Stimulated activated CD4-positive, alpha-beta T cell treated with anti-CD3 and anti-CD28 coated beads, Interleukin-12 subunit alpha, Interleukin-12 subunit beta, amount 100 ng/mL, for 4 hours (primary cell): ENCODE results near the gene IFIT3.
"Not testable (repeated sequence)": the region's sequence is repeated elsewhere in the genome, so short reads cannot be mapped to it uniquely, and the experiment has no call there.

Experiments
- DNase-seq: peaks from one replicate; pipeline ENCODE4 v3.0.0-alpha.2; 2020

Gene IFIT3

GRCh38 chr10:89304446-89304845 is 23.4 kb upstream of the IFIT3 start:
- no peak for DNase-seq

GRCh38 chr10:89304925-89305324 is 22.9 kb upstream of the IFIT3 start:
- no peak for DNase-seq

DNA sequence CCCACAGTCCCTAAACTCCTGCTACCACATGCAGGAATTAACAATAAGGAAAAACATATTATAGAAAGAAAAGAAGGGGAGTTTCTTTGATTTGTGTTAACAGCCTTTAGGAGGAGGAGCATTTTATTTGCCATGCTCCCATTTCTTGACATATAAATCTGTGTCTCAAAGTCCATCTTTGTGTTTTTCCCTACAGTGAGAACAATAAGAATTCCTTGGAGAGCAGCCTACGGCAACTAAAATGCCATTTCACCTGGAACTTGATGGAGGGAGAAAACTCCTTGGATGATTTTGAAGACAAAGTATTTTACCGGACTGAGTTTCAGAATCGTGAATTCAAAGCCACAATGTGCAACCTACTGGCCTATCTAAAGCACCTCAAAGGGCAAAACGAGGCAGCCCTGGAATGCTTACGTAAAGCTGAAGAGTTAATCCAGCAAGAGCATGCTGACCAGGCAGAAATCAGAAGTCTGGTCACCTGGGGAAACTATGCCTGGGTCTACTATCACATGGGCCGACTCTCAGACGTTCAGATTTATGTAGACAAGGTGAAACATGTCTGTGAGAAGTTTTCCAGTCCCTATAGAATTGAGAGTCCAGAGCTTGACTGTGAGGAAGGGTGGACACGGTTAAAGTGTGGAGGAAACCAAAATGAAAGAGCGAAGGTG is 21.9 kb upstream of the IFIT3 start:
- DNase-seq: no peak

GRCh38 chr10:89306434-89307268 is 21.1 kb upstream of the IFIT3 start:
- no peak for DNase-seq

DNA sequence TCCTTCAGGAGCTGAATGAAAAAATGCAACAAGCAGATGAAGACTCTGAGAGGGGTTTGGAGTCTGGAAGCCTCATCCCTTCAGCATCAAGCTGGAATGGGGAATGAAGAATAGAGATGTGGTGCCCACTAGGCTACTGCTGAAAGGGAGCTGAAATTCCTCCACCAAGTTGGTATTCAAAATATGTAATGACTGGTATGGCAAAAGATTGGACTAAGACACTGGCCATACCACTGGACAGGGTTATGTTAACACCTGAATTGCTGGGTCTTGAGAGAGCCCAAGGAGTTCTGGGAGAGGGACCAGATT is 20.6 kb upstream of the IFIT3 start:
- DNase-seq: no peak

DNA sequence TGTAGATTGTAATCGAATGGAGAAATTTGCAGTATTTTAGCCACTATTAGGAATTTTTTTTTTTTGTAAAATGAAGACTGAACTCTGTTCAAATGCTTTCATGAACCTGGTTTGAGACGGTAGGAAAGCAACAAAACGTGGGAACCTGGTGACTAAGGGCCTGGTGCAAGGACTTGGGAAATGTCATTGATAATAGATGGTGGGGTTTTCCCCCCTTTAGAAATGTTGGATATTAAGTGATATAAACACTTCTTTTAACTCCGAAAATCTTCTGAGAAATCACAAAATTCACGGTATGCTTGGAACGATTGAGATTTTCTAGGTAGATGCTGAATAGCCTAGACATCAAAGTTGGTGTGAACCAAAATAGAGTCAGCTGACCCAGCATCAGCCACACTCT is 19.5 kb upstream of the IFIT3 start:
- DNase-seq: no peak

DNA sequence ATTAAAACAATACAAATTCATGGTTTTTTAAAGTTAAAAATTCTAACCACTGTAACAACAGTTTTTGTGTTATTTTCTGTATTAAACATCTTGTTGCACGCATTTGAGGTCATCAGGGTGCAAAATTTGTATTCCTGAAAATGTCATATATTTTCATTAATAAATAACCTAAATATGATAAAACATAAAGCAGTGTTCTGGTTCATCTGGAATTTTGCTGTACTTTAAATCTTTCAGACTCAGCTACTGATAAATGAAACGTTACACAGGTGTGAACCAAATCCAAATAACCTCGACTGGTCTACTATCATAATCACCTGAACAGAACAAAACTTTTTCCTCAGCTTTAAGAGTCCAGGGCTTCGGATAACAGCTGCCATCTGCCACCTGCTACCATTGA is 19.1 kb upstream of the IFIT3 start:
- DNase-seq: no peak

- no peak for DNase-seq
Observed at GRCh38 chr10:89309156-89310055, 18.4 kb upstream of the IFIT3 start.

DNA sequence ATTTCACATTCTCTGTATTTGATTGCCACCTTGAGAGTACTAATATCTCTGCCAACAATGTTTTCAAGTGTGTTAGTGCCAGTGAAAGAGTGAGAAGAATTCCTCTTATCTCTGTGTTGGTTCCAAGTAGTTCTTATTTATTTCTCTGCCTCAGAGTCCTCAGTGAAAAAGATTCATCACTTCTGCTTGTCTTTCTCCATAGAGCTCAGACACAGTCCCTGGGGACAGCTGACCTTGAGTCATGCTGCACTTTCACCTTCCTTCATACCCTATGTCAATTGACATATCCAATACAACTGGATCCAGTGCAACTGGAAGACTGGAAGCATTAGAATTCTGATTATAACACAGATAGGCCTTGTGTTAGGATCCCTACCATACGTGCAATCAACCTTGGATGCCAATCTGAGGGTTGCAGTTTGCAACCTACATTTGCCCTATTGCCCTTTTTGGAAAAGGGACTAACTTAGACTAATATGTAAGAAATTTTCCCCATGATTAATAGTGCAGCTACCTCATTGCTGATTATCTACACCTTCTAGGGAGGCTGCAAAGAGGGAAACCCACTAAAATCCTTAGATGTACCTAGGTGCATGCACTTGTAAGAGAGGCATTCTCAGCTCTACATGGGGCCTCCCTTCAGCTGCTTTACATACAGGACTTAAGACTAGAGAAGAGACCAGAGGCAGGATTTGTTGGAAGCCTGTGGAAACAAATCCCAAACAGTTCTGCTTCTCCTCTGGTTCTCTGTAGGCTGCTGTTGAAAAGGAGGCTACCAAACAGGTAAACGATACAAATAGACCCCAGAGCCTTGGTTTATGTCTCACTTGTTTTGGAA is 17.5 kb upstream of the IFIT3 start:
- no peak for DNase-seq

GRCh38 chr10:89312973-89313372 is 14.8 kb upstream of the IFIT3 start:
- no peak for DNase-seq

DNA sequence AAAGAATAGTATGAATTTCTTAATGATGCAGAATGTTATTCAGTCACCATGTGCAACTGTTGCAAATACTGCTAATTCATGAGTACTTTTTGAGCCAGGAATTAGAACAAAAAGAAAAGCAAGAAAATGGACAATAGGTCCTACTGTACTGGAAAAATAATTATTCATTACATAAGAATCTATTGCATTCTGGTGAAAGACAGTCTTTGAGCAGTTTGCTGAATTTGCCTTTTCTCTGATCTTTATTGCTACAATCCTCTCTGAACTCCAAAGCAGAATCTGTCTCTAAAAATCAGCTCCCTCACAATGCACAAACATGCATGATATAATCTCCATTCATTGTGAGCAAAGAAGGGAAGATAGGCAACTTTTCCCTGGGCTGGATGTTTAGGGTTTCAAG is 13.1 kb upstream of the IFIT3 start:
- no peak for DNase-seq

- not testable (repeated sequence) for DNase-seq
Observed at GRCh38 chr10:89318047-89318446, 9.8 kb upstream of the IFIT3 start.

DNA sequence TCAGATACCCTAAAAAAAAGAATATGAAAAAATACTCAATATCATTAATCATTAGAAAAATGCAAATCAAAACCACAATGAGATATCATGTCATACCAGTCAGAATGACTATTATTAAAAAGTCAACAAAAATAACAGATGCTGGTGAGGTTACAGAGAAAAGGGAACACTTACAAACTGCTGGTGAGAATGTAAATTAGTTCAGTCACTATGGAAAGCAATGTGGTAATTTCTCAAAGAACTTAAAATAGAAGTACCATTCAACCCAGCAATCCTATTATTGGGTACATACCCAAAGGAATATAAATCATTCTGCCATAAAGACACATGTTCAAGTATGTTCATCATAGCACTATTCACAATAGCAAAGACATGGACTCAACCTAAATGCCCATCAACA is 2.7 kb upstream of the IFIT3 start:
- not testable (repeated sequence) for DNase-seq

DNA sequence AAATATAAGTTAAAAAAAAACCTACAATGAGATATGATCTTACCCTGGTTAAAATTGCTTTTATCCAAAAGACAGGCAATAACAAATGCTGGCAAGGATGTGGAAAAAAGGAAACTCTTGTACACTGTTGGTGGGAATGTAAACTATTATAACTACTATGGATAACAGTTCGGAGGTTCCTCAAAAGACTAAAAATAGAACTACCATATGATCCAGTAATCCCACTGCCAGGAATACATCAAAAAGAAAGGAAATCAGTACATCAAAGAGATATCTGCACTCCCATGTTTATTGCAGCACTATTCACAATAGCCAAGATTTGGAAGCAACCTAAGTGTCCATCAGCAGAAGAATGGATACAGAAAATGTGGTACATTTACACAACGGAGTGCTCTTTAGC is 1.9 kb upstream of the IFIT3 start:
- not testable (repeated sequence) for DNase-seq

GRCh38 chr10:89329151-89329550 is 1.4 kb downstream of the IFIT3 start:
- no peak for DNase-seq

GRCh38 chr10:89330014-89330413 is 2.2 kb downstream of the IFIT3 start:
- DNase-seq: not testable (repeated sequence)

DNA sequence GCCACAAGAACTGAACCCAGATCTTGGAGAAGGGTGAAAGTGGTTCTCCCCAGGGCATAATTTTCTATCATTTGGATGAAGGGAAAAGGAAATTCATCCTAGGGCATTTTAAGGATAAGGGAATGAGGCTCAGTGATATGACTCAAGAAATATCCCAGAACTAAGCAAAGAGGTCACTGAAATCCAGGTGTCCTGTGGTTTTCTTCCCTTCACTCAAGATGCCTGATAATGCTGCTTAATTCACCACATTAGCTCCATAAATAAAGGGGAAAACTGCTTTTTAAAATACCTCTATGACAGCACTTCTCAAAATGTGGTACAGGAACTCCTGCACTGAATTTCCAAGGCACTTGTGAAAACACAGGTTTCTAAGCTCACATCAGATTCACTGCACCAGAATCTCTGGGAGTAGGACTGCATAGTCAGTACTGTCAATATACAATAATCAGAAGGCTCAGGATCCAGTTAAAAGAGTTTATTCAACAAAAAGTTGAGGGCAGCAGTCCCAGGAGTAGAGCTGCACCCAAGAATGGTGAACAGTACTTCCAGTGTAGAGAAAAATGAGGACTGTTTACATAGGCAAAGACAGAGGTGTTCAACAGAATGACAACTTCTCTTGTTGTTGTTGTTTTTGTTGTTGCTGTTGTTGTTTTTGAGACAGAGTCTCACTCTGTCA is 2.9 kb downstream of the IFIT3 start:
- DNase-seq: no peak

GRCh38 chr10:89331487-89332122 is 3.8 kb downstream of the IFIT3 start:
- DNase-seq: not testable (repeated sequence)

DNA sequence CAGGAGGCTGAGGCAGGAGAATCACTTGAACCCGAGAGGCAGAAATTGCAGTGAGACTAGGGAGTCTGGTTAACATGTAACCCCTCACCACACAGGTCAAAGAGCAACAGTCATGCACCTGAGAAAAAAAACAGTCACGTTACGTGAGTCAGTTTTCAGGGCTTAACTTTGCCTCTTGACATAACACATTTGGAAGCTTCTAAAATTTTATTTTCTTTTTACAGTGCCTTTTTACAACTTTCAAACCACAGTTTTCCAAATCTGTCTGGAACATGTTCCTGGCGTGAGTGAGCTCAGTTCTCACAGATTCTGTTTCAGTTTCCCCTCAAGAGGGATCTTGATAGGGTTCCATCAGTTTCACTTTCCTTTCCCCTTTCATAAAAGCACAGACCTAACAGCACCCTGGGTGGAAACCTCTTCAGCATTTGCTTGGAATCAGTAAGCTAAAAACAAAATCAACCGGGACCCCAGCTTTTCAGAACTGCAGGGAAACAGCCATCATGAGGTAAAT is 4.4 kb downstream of the IFIT3 start:
- no peak for DNase-seq

GRCh38 chr10:89335226-89335625 is 7.4 kb downstream of the IFIT3 start:
- no peak for DNase-seq

GRCh38 chr10:89336241-89336640 is 8.4 kb downstream of the IFIT3 start:
- DNase-seq: no peak
